ENCODE data around the gene ORM2. TPM values are rescaled to one million over a fixed set of nuclear protein-coding genes. Genes with fewer than 3 reads are reported as not detected.

ORM2 gene
- total RNA-seq, 1 donor from 2014 or later: not detected

DNA sequence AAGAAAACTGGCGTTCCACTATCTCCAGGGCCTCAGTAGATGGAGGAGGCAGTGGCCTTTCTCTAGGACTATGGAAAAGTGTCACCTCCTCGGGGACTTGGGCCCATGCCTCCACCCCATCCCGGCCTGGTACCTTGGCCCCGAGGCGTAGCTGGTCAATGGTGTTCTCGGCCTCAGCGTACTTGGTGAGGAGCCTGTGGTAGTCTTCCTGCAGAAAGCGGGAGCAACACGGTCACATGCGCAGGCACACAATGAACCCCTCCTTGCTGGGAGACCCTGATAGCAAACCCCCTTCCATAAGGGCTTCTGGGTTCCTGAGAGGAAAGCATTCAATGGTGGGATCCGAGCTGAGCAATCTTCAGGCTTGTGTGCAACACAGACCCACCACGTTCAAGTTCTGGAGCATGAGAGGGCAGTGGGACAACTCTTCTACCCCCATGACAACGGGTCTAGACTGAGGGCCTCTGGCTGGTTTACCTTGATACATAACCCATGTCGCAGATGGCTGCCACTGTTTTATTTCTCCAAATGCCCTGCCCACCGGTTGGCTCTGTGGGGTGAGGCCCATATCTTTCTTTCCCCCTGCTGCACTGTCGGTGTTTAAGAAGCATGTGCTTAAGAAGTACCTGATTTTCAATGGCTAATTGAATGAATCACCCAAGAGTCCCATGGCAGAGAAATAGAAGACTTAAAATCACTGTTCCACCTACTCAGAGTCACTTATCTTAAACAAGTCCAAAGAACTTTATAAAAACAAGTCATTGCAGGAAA, 44.5 kb downstream of the ORM2 start:
- DNase-seq (ENCODE audit: missing footprints) (no peak), ATAC-seq (no peak)
- intact Hi-C loops (cut with DNase I): no loop called here

DNA sequence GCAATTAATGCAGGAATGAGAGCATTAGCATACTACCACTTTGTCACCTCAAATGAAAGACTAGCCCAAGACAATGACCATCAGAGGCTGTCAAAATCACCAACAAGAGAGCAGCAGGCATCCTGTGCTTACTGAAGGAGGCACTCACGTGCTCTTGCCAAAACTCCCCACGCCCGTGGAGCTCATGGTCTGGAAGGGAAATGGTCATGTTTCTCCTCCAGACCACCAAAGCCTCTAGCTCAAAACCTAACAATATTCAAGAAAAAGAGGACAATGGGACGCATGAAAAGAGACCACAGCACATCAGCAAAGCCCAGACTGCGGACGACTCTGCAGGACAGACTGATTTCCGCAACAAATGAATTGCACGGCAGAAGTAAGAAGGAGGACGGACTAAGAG, 45.3 kb downstream of the ORM2 start:
- ATAC-seq: no peak
- DNase-seq (ENCODE audit: missing footprints): no peak
- intact Hi-C loops (cut with DNase I): no loop called here

DNA sequence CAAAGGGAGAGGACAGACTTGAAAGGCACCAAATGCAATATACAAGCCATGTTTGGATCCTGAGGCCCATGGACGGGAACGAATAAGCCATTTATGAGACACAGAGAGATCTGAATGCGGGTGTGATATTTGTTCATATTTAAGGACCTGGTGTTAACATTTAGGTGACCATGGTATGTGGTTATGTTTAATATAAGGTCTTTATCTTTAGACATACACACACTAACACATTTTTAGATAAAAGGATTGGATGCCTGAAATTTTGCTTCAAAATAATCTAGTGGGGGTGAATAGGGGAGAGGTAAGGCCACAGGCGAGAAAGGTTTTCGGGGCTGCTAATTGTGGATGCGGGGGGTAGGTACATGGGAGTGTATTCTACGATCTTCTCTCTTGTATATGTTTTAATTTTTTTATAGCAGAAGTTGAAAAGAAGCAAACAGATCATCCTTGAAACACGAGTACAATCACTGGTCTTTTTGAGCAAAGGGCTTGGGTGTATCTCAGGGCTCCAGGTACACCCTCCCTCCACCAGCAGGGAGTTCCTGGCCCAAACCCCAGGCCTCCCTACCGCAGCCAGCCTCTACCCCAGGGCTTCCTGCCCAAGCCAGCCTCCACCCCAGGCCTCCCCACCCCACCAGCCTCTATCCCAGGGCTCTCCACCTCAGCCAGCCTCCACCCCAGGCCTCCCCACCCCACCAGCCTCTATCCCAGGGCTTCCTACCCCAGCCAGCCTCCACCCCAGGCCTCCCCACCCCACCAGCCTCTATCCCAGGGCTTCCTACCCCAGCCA, 45.9 kb downstream of the ORM2 start:
- no peak for ATAC-seq
- DNase-seq (ENCODE audit: missing footprints): no peak
- intact Hi-C loops (cut with DNase I): no loop called here

DNA sequence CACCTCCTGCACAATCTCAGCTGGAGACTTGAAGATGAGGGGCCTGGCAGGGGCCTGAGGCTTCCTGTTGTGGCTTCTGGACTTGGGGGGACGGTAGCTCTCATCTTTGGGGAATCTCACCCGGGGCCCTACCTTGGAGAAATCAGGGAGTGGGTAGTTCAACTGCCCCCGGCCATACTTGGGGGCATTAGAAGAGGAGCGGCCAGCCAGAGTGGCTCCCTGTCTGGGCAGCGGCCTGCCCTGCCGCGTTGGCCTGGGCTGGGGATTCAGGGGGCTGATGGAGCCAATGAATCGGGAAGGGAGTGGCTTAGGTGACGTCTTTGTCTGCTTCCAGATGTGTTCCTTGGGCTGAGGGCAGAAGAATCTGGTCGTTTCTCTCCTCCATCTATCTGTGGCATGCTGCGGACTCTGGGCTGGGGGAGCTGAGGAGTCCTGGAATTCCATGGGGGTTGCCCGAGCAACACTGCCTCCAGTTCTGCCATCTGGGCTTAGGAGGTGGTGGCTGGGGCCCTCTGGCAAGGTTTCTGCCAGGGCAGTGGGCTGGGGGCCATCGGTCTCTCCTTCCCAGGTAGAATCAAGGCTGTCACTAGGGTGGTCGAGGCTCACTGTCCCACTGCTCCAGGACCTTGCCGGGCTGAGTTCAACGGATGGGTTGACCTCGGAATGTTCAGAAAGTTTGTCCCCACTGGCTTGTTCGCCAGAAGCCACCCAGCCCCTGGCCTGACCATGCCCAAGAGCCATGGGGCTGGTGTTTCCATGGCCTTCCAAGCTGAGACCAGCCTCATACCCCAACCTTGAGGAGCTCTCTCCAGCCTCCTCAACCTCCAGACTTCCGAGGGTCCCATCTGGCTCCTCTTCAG, 47.1 kb downstream of the ORM2 start:
- DNase-seq (ENCODE audit: missing footprints) (no peak), ATAC-seq (no peak)
- intact Hi-C loops (cut with DNase I): no loop called here

DNA sequence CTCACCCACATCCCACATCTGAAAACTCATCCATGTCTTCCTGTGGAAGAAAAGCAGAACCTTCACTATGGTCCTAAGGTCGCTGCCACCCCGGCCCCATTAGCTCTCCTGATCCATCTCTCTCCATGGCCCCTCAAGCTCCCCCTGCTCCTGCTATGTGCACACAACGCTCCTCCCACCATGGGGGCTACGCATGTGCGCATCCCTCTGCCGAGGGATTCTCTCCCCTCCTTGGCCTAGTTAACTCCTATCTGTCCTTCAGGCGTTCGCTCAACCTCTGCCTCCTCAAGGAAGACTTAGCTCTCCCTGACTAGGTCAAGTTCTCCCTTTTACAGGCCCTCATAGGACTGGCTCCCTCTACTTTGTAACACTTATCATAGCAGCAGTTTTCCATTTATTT, 48.3 kb downstream of the ORM2 start:
- intact Hi-C loops (cut with DNase I): no loop called here
- DNase-seq (ENCODE audit: missing footprints) (no peak), ATAC-seq (no peak)

DNA sequence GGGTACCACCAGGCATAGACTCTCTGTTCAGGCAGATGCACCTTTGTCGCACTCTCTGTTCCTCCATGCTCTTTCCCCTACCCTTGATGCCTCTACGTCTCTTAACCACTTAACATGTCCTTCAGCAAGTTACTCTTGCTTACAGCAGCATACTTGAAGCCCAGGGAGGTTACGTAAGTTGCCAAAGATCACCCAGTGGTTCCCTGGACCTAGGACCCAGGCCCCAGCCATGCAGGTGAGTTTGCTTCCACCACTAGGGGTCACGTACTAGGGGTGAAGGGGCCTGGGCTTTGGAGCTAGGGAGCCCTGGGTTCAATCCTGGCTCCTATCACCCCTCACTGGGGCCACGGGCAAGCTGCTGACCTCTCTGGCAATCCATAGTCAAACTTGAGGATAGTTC, 49.2 kb downstream of the ORM2 start:
- ATAC-seq: no peak
- DNase-seq (ENCODE audit: missing footprints): no peak
- intact Hi-C loops (cut with DNase I): no loop called here

Other genes with a start within 250 kb of the ORM2 start
- not detected for gene KIF12, start 230.6 kb upstream of the ORM2 start, total RNA-seq
- gene COL27A1, start 174.3 kb upstream of the ORM2 start, total RNA-seq: 9.8 TPM
- gene ORM1, start 6.8 kb upstream of the ORM2 start, total RNA-seq: 0.51 TPM
- gene AKNA, start 58.1 kb downstream of the ORM2 start, total RNA-seq: 7.1 TPM
- 0.49 TPM for gene WHRN, start 175.6 kb downstream of the ORM2 start, total RNA-seq

Measured in Right ventricle myocardium inferior (tissue), 1 donor.